Esophagus squamous epithelium (tissue), 4 donors: ENCODE data around the gene RNGTT.

Experiments
- CTCF ChIP-seq, 6 experiments: fragments of 450-650 bp in 4 of 6; fragments of 200-600 bp in 2 of 6; sonication (generic) in 2 of 6; IDR thresholded peaks; one replicate each; pipeline ENCODE4 v1.5.1; 2016 to 2019; ENCODE audit warnings: antibody characterized with exemption in 6 of 6, mild to moderate bottlenecking in 4 of 6, moderate library complexity in 4 of 6
- POLR2A ChIP-seq, 4 donors: fragments of 450-650 bp; IDR thresholded peaks; one replicate each; pipeline ENCODE4 v1.6.1; 2017; ENCODE audit warnings: antibody characterized with exemption in 4 of 4, mild to moderate bottlenecking in 4 of 4, moderate library complexity in 3 of 4

- no peak for TF ChIP-seq CTCF (IDR thresholded peaks at IDR 0.05)
- no peak for TF ChIP-seq POLR2A (IDR thresholded peaks at IDR 0.05)
Observed at GRCh38 chr6:88890860-88891845, 72.3 kb downstream of the RNGTT start.
